ENCODE results near the gene MKLN1. TPM values are rescaled to one million over a fixed set of nuclear protein-coding genes. Genes with fewer than 3 reads are reported as not detected.

Gene MKLN1
- total and polyA plus RNA-seq, 2 of the 13 experiments (the other 11 are each of a cell fraction or from before 2014, with no cell fraction given), result 33.6 to 43.5 TPM

GRCh38 chr7:131288450-131288849, 39.2 kb upstream of the MKLN1 start:
- ChIA-PET POLR2A (no interaction called here), CTCF (ENCODE audit: low intra/inter-chr PET ratio, low total read pairs) (no interaction called here)
- 63% methylated on average over 4 of the region's 4 CpGs for WGBS (ENCODE audit: low lambda C conversion rate)
- Histone ChIP-seq H3K27ac (ENCODE audit: extremely low read length, insufficient read depth, low read length) (no peak overlapping the region), H2AFZ (ENCODE audit: low read length) (no peak overlapping the region), H3K9ac (ENCODE audit: insufficient read depth, low read depth, low read length) (no peak overlapping the region), H3K4me2 (ENCODE audit: low read depth, low read length) (no peak overlapping the region), H3K9me3 (ENCODE audit: low read length) (no peaks in the 10 kb centered on the region), H3K79me2 (ENCODE audit: insufficient read depth, low read length) (no peaks in the 10 kb centered on the region), H3K4me1 (ENCODE audit: insufficient read depth, low read length) (no peaks in the 10 kb centered on the region), H3K4me3 (replicated peaks in 1 of 3; ENCODE audit: insufficient read depth in 1 of 3, low read depth in 2 of 3, low read length in 3 of 3) (no peak overlapping the region), H4K20me1 (ENCODE audit: insufficient read depth, low read length) (no peaks in the 10 kb centered on the region), H3K27me3 (ENCODE audit: control insufficient read depth in 1 of 2, insufficient read depth in 2 of 2, low read length in 2 of 2) (peaks cover 0 to 3% of the 10 kb centered on the region in 2 experiments; a peak in 2 of 5 replicates), H3K36me3 (replicated peaks in 1 of 2; ENCODE audit: control insufficient read depth in 1 of 2, insufficient read depth in 2 of 2, low read length in 2 of 2) (no peaks in the 10 kb centered on the region)
- no peak for ATAC-seq
- intact Hi-C loops (cut with micrococcal nuclease; ENCODE audit: unreplicated experiment), result no loop called here
- in situ Hi-C loops (cut with HindIII; ENCODE audit: extremely low pct_ligation_motif_present, low pct_unique_long_range_greater_than_20kb), result no loop called here
- no peak for FAIRE-seq
- BruUV-seq (replicated peaks), result no TSS peak
- TF ChIP-seq DNMT3B (CRISPR knock-in tag; conservative IDR thresholded peaks at IDR 0.05), result no peak
- TF ChIP-seq NFKB2 (CRISPR knock-in tag; IDR thresholded peaks at IDR 0.05; ENCODE audit: borderline replicate concordance), result no peak
- no peak for DNase-seq (ENCODE audit: low spot score)

DNA sequence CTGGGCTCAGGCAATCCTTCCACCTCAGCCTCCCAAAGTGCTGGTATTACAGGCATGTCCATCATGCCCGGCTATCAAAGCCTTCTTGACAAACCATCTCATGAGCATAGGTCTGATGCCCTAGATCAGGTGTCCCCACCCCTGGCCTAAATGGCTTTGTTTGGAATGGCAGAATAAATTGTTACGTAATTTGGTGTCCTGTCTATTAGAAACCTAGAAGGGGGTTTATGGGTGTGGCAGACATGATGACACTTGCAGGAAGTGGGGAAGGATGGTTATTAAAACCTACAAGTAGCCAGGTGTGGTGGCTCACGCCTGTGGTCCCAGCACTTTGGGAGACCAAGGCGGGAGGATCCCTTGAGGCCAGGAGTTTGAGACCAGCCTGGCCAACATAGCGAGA, 38.6 kb upstream of the MKLN1 start:
- no peaks in the 10 kb centered on the region for H3K79me2 ChIP-seq (ENCODE audit: insufficient read depth, low read length)
- no TSS peak for BruUV-seq (replicated peaks)

More for the DNA sequence above, 38.6 kb upstream of the MKLN1 start:
- Histone ChIP-seq H3K4me3 (replicated peaks in 1 of 3; ENCODE audit: insufficient read depth in 1 of 3, low read depth in 2 of 3, low read length in 3 of 3) (no peak overlapping the region), H3K9ac (ENCODE audit: insufficient read depth, low read depth, low read length) (no peak overlapping the region), H3K27me3 (ENCODE audit: control insufficient read depth in 1 of 2, insufficient read depth in 2 of 2, low read length in 2 of 2) (peaks cover 0 to 3% of the 10 kb centered on the region in 2 experiments; a peak in 2 of 5 replicates), H3K4me1 (ENCODE audit: insufficient read depth, low read length) (no peaks in the 10 kb centered on the region), H2AFZ (ENCODE audit: low read length) (no peak overlapping the region), H3K27ac (ENCODE audit: extremely low read length, insufficient read depth, low read length) (no peak overlapping the region), H3K4me2 (ENCODE audit: low read depth, low read length) (no peak overlapping the region), H3K36me3 (replicated peaks in 1 of 2; ENCODE audit: control insufficient read depth in 1 of 2, insufficient read depth in 2 of 2, low read length in 2 of 2) (no peaks in the 10 kb centered on the region), H4K20me1 (ENCODE audit: insufficient read depth, low read length) (no peaks in the 10 kb centered on the region), H3K9me3 (ENCODE audit: low read length) (no peaks in the 10 kb centered on the region)
- ChIA-PET CTCF (ENCODE audit: low intra/inter-chr PET ratio, low total read pairs) (no interaction called here), POLR2A (no interaction called here)
- no peak for FAIRE-seq
- intact Hi-C loops (cut with micrococcal nuclease; ENCODE audit: unreplicated experiment), result no loop called here
- no peak for DNase-seq (ENCODE audit: low spot score)
- WGBS (ENCODE audit: low lambda C conversion rate), result 61% methylated on average over 5 of the region's 5 CpGs
- ATAC-seq, result no peak
- in situ Hi-C loops (cut with HindIII; ENCODE audit: extremely low pct_ligation_motif_present, low pct_unique_long_range_greater_than_20kb), result no loop called here
- TF ChIP-seq ZSCAN12 (CRISPR knock-in tag; IDR thresholded peaks at IDR 0.05), result no peak

All from HepG2 (cell line).